ENCODE results near the gene MCC.

Gene MCC

GRCh38 chr5:113070901-113071300, 417.4 kb downstream of the MCC start:
- H3K27ac ChIP-seq, result no peak overlapping the region
- TF ChIP-seq CTCF (conservative IDR thresholded peaks at IDR 0.05) (no peak), ZFX (IDR thresholded peaks at IDR 0.05) (no peak)

GRCh38 chr5:113068559-113068958, 419.7 kb downstream of the MCC start:
- no peak for TF ChIP-seq ZFX (IDR thresholded peaks at IDR 0.05)
- no peak for TF ChIP-seq CTCF (conservative IDR thresholded peaks at IDR 0.05)
- no peak overlapping the region for H3K27ac ChIP-seq

- no peak overlapping the region for H3K27ac ChIP-seq
Observed at GRCh38 chr5:113067635-113068344, 420.5 kb downstream of the MCC start.

GRCh38 chr5:113065626-113066025, 422.6 kb downstream of the MCC start:
- TF ChIP-seq CTCF (conservative IDR thresholded peaks at IDR 0.05) (no peak), ZFX (IDR thresholded peaks at IDR 0.05) (no peak)

More at GRCh38 chr5:113067635-113068344, 420.5 kb downstream of the MCC start:
- TF ChIP-seq ZFX (IDR thresholded peaks at IDR 0.05) (no peak), CTCF (conservative IDR thresholded peaks at IDR 0.05) (no peak)

GRCh38 chr5:113064806-113065205, 423.4 kb downstream of the MCC start:
- H3K27ac ChIP-seq, result no peak overlapping the region
- no peak for TF ChIP-seq CTCF (conservative IDR thresholded peaks at IDR 0.05)
- no peak for TF ChIP-seq ZFX (IDR thresholded peaks at IDR 0.05)

More at GRCh38 chr5:113065626-113066025, 422.6 kb downstream of the MCC start:
- H3K27ac ChIP-seq, result no peak overlapping the region

GRCh38 chr5:113063927-113064326, 424.3 kb downstream of the MCC start:
- TF ChIP-seq CTCF (conservative IDR thresholded peaks at IDR 0.05) (no peak), ZFX (IDR thresholded peaks at IDR 0.05) (no peak)
- H3K27ac ChIP-seq, result no peak overlapping the region

GRCh38 chr5:113062869-113063508, 425.3 kb downstream of the MCC start:
- no peak overlapping the region for H3K27ac ChIP-seq

More at GRCh38 chr5:113062869-113063508, 425.3 kb downstream of the MCC start:
- no peak for TF ChIP-seq ZFX (IDR thresholded peaks at IDR 0.05)
- no peak for TF ChIP-seq CTCF (conservative IDR thresholded peaks at IDR 0.05)
